GM21360 (cell line): ENCODE results near the gene CNTN5.

ENCODE experiments used
- ATAC-seq: cut with Tn5 transposase; IDR thresholded peaks from one replicate; pipeline ENCODE4 v1.9.1; 2021; ENCODE audit warnings: mild to moderate bottlenecking, moderate library complexity; ENCODE audit not compliant: unreplicated experiment

CNTN5 gene

DNA sequence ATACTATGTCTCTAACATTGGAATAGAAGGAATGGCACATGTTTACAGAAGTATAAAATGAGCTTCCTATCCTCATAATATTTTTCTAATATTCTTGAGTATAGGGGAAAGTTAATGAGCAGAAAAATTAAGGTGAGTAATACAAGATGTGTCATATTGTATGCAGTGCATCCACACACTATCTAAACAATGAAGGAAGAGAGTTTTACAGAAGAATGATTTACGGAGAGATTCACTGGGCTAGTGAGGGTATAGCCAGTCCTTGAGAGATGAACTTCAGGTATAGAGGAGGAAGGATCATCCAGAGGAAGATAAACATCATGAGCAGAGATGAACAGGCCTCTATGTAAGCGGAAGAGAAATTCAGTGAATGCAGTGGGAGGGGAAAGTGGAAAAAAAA lies 569.0 kb downstream of the CNTN5 start:
- no peak for ATAC-seq

DNA sequence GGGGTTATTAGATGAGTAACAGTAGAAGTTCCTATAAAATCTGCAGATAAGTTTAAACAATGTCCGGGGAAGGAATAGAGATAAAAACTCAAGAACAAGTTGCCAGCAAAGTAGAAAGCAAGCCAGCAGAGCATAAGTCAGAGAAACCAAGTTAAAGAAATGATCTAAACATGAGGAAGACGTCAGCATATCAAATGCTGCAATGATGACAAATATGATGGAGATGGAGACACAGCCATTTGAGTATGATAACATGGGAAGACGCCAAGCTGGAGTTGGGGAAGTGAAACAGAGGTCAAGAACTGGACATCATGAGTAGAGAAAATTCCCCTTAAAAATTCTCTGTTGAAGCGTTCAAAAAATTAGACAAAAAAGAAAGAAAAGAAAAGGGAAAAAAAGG lies 571.5 kb downstream of the CNTN5 start:
- no peak for ATAC-seq

DNA sequence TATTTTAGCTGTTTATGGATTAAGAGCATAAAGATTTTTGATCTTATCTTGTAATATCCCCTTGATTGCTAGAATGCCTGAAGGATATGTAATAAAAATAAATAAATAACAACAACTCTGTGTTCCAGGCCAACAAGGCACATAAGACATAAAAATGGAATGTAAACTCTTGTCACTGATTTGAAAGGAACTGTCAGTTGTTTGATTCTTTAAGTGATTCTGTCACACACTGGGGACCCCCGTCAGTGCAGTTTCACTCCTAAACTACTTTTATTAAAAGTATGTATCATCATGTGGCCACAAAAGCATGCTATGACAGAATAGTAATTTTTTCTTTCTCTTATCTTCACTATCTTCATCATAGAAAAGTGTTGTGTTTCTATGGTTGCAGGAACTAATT lies 572.4 kb downstream of the CNTN5 start:
- no peak for ATAC-seq

DNA sequence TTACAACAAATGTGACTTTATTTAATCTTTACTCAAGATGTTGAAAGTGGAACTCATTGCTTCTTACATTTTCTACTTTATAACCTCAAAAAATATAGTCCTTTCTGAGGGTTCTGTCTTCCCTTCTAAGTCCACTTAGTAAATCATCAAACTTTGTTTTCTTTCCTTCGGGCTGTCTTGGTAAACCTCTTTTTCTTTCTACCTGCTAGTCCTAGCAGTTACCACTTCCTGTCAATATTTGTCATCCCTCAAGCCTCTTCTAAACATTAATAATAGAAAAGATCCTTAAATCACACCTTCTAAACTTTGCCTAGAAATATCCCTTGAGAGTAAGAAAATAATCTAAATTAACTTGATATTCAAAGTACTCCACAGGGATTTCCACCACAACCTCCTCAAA lies 580.4 kb downstream of the CNTN5 start:
- ATAC-seq, result no peak

DNA sequence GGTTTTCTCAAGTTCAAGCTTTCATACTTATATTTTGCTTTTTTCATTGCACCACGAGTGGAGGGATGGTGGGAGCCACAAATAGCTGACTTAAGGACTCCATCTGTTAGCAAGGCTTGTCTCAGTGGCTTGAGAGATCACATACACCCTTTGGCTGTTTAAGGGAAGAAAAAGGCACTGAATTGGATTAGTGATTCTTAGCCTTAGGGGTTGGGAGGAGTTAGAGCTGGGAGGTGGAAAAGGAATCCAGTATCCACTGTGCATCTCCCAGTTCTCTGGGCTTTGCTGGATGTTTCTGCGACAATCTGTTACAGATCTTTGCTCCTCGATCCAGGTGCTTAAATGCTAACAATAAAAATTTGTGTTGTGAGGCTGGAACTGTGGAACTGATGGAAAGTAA lies 593.6 kb downstream of the CNTN5 start:
- ATAC-seq, result no peak

DNA sequence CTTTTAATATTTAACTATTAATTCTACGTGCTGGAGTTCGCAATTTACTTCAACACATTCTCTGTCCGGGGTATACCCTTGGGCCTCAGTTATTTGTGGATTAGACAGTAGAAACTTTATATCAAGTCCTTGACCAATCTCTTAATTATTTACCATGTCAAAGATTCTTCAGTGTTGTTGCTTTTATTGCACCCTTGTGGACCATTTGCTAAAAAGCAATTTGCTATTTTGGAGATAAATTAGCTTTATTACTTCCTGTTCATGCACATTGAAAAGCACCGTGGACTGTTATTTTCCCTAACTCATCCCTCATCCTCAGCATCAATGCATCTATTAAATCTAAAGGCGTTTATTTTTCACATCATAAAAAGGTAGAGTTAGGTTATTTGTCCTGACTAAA lies 609.9 kb downstream of the CNTN5 start:
- ATAC-seq, result no peak

DNA sequence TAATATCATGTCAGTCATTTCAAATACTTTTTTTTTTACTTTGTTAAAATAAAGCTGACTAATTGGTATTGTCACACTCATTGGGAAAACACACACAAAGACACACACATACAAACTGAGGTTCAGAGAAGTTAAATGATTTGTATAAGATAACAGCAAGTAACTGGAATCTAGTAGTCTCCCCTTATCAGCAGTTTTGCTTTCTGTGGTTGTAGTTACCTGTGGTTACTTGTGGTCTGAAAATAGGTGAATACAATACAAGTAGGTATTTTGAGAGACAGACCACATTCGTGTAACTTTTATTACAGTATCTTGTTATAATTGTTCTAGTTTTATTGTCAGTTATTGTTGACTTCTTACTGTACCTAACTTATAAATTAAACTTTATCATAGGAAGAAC lies 610.9 kb downstream of the CNTN5 start:
- no peak for ATAC-seq

DNA sequence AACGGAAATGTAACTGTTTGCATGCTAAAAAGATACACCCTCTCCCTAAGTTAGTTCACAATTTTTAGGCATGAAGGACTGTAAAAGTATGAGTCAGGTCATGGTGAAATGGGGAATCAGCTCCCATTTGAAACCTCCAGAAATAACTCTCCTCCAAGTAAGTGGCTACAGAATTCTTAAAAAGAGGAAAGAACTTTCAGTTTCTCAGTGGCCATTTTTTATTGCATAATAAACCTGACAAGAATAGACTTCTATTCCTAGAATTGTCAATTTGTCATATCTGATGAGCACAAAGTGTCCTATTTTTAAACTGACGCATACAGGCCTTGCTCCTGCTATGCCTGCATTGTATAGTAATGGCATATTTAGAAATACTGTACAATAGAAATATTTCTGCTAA lies 612.2 kb downstream of the CNTN5 start:
- ATAC-seq, result no peak

DNA sequence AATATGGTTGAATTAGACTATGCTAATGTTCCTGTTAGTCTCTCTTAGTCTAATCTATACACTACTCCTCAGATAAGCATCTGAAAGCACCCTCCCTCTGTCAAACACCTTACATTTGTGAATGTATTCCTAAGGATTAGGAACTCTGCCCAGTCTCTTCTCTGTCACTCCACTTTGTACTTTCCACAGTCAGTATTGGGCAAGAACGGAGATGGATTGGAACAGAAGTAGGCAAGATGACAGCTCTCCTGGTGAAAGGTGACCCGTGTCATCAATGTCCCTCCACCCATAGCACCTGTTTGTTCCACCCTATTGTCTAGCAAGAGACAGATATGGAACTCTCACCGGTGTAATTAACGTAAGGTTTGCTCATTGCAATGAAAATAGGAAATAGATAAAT lies 613.8 kb downstream of the CNTN5 start:
- no peak for ATAC-seq

DNA sequence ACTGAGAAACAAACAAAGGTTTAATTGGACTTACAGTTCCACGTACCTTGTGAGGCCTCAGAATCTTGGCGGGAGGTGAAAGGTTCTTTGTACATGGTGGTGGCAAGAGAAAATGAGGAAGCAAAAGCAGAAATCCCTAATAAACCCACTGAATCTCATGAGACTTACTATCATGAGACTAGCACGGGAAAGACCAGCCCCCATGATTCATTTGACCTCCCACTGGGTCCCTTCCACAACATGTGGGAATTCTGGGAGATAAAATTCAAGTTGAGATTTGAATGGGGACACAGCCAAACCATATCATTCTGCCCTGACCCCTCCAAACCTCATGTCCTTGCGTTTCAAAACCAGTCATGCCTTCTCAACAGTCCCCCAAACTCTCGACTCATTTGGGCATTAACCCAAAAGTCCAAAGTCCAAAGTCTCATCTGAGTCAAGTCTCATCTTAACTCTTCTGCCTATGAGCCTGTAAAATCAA lies 617.4 kb downstream of the CNTN5 start:
- ATAC-seq, result no peak

DNA sequence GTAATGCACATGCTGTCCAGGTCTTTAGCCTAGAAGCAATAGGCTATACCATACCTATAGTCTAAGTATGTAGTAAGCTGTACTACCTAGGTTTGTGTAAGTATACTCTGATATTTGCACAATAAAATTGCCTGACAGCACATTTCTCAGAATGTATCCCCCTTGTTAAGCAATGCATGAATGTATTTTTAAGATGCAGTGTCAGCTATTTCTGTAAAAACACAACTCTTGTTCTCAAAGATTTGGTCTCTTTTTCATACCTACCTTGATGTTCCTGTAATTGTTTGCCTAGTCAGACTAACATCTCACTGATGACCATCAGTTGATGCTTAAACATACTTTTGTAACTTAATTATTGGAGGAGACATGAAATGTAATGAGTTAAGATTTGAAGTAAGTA lies 619.9 kb downstream of the CNTN5 start:
- ATAC-seq, result no peak

DNA sequence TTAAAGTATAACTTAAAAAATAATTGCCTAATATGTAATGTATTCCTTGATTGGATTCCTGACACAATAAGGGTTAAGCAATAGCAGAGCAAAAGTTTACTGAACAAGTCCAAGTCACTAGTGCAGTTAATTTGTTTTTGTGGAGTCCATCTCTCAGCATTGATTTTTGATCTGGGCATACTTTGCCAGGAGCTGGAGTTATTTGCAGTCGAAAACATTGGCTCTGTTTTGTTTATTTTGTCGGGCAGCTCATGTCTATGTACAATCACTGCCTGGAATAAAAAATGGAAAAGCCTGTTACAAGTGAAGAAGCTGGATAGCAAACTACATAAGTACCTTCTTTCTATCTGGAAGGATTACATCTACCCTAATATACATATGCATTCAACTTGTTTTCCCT lies 625.2 kb downstream of the CNTN5 start:
- no peak for ATAC-seq

DNA sequence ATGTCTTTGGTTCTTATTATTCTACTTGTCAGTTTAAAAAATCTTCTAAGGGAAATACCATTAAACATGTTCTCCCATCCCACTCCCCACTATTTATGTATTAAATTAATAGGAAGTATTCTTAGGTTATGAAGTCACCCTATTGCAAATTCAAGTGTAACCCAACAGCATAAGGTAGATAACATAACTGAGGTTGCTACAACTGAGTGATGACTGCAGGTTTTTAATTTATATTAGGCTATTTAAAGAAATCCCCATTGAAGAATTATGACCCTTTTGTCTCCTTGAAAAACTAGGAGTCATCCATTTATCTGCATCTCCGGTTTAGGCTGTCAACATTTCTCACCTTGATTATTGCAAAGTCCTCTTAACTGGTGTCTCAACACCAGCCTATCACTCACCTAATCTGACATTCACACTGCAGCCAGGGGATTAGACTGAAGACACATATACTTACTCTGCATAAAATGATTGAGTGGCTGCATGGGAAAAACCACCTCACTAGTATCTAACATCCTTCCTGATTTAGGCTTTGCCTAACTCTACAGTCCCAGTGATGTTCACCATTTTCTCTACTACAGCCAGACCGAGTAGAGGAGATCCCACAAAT lies 649.4 kb downstream of the CNTN5 start:
- ATAC-seq, result no peak

DNA sequence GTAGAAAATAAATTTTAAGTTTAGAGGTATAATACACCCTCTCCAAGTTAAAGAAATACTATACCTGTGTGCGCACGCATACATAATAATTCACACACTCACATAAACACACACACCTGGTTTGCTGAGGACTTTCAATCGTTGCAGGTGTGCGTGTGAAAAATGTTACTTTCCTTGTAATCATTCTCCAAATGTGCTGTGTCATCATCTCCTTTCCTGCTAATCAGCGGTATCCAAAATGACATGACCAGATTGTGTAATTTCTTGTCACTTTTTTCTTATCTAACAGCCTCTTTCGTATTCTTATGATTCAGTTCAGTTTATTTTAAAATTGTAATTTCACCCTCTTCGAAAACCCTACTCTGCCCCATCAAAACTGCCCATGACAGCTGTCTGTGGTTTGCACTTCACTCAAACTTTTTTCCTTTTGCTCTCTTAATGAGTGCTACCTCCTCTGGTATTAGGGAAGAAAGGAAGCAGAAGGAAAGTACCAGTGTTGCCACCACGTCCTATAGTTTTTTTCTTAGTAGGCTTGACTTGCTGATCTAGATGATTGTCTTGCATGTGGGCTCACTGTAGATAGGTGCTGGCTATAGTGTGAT lies 651.2 kb downstream of the CNTN5 start:
- ATAC-seq, result no peak

DNA sequence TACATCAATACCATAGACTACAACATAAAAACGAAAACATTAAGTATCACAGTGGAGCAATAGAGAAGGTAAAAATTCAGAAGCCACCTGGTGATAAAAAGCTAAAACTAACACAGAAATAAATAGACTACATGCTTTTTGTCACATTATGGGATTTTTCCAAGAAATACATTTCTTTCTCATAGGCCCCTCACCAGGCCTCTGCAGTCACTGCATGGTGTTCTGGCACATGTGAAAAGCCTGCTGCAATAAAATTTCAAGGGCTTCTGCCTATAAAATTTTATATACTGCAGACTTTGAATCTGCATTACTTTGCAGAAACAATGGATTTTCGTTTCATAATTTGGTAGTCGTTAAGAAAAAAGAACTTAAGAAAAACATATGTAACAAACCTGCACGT lies 655.5 kb downstream of the CNTN5 start:
- ATAC-seq, result no peak

DNA sequence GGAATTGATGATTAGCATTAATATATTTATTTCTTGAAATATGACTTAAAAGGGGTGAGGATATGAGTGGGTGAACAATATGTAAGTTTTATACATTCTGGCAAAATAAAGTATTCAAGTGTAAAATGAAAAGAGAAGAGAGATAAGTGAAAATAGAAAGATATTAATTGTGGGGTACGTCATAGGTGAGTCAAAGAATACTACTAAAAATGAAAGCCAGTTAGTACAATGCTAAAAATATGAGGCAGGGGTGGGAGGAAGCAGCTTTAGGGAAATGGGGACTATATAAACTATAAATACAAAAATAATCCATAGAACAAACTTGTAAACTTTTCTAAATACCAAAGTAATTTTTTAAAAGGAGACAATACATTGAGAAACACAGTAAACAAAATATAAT lies 661.4 kb downstream of the CNTN5 start:
- ATAC-seq, result no peak

DNA sequence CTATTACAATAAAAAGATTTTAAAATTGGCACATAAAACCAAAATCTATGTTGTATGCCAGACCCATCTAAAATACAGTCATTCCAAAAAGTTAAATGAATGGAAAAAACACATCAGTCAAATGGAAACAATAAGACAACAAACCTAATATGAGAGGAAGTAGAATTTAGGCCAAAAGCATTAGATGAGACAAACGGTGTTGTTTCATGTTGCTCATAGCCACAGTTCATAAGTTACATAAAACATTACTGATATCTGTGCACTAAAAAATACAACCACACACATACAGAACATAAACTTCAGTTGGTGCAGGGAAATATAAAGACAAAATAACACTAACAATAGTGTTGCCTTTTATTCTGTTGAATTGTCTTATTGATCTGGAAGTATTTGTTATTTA lies 661.9 kb downstream of the CNTN5 start:
- ATAC-seq, result no peak

DNA sequence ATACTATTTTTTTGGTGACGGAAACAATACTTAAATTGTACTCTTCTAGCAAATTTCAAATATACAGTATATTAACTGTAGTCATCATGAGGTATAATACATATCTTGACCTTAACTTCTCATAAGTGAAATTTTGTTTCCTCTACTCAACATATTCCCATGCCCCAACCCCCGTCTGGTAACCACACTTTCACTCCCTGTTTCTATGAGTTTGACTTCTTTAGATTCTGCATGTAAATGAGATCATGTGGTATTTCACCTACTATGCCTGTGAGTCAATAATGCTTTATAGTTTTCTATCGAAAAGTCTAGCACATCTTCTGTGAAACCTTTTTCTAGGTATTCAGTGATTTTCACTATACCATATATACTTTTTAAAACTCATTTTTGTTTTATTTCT lies 663.2 kb downstream of the CNTN5 start:
- ATAC-seq, result peak; percentile 67

DNA sequence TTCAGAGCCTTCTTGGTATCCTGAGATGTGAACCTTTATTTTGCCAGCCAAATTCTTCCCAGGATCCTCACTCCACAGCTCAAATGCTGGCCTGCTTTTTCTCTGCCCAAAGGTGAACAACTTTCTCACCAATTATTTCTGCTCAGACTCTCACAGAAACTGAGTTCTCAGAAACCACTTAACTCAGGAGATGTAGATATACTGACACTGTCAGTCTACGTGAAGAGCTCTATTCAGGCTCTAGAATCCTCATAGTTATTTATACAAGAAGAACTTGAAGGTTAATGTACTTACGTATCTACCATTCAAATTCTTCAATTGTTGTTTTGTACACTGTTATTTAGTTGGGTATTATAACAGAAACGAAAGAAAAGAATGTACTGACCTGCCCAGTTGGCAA lies 666.1 kb downstream of the CNTN5 start:
- no peak for ATAC-seq

DNA sequence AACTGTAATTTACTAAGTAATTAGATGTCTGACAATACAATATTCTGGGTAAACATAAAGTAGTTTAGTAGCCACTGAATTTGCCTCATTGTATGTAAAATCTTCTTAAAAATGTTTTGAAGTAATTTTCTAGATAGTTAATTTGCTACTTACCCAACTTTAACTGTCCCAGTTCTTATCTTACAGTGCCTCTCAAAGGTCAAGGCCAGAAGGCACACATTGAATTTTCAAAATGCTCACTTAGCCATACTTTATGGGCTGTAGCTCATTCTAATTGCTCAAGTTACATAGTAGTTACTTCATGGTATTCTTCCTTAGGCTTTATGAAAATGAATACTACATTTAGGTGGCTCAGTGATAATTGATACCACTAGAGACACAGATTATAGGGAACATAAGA lies 666.6 kb downstream of the CNTN5 start:
- ATAC-seq, result no peak

DNA sequence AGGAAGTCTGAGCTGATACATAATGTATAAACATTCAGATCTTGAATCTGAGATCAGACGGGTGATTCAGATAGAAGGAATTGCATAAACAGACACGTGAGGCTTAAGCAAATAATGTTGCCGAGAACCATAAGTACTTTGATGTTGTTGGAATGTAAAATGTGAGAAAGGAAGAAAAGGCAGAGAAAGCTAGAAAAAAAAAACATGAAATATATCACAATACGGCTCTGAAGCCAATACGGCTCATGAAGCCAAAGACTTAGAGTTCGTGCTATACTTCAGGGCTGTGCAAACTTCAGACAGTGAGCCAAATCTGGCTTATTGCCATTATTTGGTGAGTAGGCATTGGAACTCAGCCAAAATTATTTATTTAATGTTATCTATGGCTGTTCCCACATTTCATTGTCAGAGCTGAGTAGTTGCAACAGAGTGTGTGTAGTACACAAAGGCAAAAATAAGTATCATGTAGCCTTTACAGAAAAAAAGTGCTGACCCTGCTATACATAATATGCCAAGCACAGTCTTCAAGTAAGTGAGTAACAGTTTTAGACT lies 673.3 kb downstream of the CNTN5 start:
- no peak for ATAC-seq

DNA sequence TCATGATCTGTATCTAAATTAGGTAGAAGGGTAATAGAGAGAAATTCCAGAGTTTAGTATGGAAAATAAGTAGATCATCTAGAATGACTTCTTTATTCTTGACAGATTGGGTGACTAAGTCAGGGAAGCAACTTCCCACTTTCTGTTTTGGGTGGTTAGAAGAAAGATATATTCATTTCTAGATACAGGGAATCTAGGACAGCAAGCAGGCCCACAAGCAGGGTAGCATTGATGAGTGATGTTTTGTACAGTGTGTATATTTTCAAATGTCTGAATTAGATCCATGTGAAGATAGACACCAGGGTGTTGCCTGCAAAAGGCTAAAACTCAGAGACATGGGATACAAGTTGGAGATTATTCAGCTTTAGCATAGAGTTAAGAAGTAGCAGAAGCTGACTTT lies 674.4 kb downstream of the CNTN5 start:
- no peak for ATAC-seq

DNA sequence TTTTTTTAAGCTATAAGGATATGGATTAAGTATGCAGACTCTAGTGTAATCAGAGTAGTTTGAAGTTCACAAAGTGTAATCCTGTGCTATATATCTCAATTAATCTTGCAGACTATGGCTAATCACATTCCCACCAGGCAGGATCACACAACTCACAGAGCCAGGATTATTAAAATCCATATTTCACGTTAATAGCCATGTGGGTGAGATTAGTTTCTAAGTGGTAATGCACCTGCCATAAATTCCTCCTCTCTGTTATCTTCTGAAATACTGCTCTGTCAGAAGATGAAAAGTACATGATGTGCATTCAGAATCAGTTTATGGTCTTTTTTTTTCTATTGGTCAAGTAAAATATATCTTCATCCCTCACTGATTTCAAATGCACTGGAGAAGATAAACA lies 686.1 kb downstream of the CNTN5 start:
- no peak for ATAC-seq
